Measurements from ENCODE around the gene TACR2.

DNA sequence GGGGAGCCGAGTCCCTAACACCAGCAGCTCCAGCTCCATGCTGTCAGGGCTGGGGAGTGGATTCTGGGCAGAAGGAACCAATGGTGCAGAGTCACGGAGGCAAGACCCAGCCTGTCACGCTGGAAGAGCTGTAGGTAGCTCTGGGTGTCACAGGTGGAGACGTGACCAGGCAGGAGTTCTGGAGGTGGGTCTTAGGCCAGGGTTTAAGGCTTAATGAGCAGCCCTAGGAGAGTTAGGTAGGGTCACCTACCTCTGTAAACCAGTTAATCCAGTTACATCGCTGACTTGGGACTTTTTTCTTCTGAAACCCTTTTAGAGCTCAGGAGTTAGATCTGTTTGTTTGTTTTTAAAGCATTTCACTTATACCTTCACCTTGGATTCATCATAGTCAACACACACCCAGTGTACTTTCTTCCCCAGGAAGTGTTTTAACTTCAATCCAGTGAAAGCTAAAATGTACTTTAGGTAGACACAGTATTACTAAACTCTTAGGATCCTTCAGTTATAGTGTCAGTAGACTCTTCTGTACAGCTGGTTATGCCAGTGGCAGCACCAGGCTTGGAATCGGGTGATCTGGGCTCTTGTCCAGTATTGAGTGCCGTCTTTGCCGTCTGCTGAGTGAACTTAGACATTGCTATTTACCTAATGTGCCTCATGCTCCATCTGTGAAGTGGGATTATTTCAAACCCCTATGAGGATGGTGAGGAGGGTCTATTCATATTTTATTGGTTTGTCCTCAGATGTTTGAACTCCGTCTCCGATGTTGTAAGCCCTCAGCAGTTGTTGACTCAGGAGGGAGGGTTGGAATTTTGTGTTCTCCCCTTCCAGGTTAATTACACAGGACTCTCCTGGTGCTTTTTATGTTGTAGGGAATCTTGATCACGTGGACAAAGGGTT, 31.0 kb downstream of the TACR2 start:
- TF ChIP-seq CTCF (IDR thresholded peaks at IDR 0.05; ENCODE audit: borderline replicate concordance, extremely low read depth, low read length, poor library complexity, severe bottlenecking) (no peak), EZH2 (IDR thresholded peaks at IDR 0.05; ENCODE audit: borderline replicate concordance, low read depth, low read length, severe bottlenecking) (no peak)

Data from DND-41 (cell line).